Nephron progenitor cell (in vitro differentiated cells): ENCODE measurements around the gene PSMB9.

Experiments
- DNase-seq: peaks from one replicate; pipeline ENCODE4 v3.0.0; 2021
- H3K27ac Mint-ChIP-seq: 2 replicates; pipeline ENCODE4 v1.8.0; 2021; ENCODE audit warnings: mild to moderate bottlenecking, moderate library complexity, mixed read lengths
- H3K27me3 Mint-ChIP-seq: 2 replicates; pipeline ENCODE4 v1.8.0; 2021; ENCODE audit warnings: mild to moderate bottlenecking, low read depth, mixed read lengths; ENCODE audit not compliant: poor library complexity
- H3K36me3 Mint-ChIP-seq: 2 replicates; pipeline ENCODE4 v1.8.0; 2021; ENCODE audit warnings: low read depth, mixed read lengths
- H3K4me1 Mint-ChIP-seq: 2 replicates; pipeline ENCODE4 v1.8.0; 2021; ENCODE audit warnings: mixed read lengths
- H3K4me3 Mint-ChIP-seq: 2 replicates; pipeline ENCODE4 v1.8.0; 2021; ENCODE audit warnings: mild to moderate bottlenecking, moderate library complexity, mixed read lengths
- H3K9me3 Mint-ChIP-seq: 2 replicates; pipeline ENCODE4 v1.8.0; 2021; ENCODE audit warnings: mild to moderate bottlenecking, moderate library complexity, mixed read lengths
- TF ChIP-seq, protein P1 (sequence below): fragments of 200-600 bp; sonication (generic); IDR thresholded peaks from 2 replicates; pipeline ENCODE4 v1.5.0; 2021; ENCODE audit warnings: antibody characterized with exemption

PSMB9 gene

GRCh38 chr6:32815996-32816395 lies 38.0 kb upstream of the PSMB9 start:
- Mint-ChIP-seq H3K36me3 (no peaks in the 10 kb centered on the region), H3K9me3 (no peaks in the 10 kb centered on the region), H3K4me3 (no peak overlapping the region), H3K27ac (no peak overlapping the region), H3K27me3 (peaks cover 33% of the 10 kb centered on the region), H3K4me1 (peaks cover 20% of the 10 kb centered on the region)
- DNase-seq = no peak
- TF ChIP-seq, protein P1, sequence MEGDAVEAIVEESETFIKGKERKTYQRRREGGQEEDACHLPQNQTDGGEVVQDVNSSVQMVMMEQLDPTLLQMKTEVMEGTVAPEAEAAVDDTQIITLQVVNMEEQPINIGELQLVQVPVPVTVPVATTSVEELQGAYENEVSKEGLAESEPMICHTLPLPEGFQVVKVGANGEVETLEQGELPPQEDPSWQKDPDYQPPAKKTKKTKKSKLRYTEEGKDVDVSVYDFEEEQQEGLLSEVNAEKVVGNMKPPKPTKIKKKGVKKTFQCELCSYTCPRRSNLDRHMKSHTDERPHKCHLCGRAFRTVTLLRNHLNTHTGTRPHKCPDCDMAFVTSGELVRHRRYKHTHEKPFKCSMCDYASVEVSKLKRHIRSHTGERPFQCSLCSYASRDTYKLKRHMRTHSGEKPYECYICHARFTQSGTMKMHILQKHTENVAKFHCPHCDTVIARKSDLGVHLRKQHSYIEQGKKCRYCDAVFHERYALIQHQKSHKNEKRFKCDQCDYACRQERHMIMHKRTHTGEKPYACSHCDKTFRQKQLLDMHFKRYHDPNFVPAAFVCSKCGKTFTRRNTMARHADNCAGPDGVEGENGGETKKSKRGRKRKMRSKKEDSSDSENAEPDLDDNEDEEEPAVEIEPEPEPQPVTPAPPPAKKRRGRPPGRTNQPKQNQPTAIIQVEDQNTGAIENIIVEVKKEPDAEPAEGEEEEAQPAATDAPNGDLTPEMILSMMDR = no peak

DNA sequence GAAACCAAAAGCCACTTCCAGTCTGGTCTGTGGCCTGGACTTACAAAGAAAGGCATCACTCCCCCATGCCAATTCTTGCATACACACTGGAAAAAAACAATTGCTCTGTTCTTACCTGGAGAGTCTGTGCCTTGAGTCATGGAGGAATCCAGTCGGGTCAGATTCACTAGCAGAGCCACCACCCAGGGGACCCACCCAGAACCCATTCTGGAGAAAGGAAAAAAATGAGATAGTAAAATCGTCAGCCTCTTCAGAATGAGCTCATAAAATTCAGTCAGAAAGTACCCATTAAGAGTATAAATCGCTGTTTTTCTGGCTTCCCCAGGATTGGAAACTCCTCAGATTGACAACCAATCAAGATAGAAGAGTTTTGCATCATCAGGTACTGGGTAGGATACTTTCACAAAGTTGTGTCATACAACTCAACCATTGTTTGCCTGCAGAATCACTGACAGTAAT lies 37.2 kb upstream of the PSMB9 start, which contains the start of gene HLA-DOB:
HLA-DOB (minus strand) TSS at position 257 of the 459 bp plus-strand sequence; CDS start at position 206, 51 bp downstream.
- Mint-ChIP-seq H3K4me3 (no peak within 1 kb of the TSS), H3K36me3 (no peaks in the 10 kb centered on the region), H3K9me3 (no peaks in the 10 kb centered on the region), H3K27me3 (peaks cover 33% of the 10 kb centered on the region), H3K4me1 (peaks cover 20% of the 10 kb centered on the region), H3K27ac (no peak within 1 kb of the TSS)
- no peak for DNase-seq
- TF ChIP-seq, protein P1 = no peak

- DNase-seq = no peak
- H3K9me3 Mint-ChIP-seq = no peaks in the 10 kb centered on the region
- no peak overlapping the region for H3K4me3 Mint-ChIP-seq
- H3K27me3 Mint-ChIP-seq = peaks cover 28% of the 10 kb centered on the region
- TF ChIP-seq, protein P1 = no peak
- peaks cover 20% of the 10 kb centered on the region for H3K4me1 Mint-ChIP-seq
- no peak overlapping the region for H3K27ac Mint-ChIP-seq
- H3K36me3 Mint-ChIP-seq = no peaks in the 10 kb centered on the region
These were observed 35.1 kb upstream of the PSMB9 start for GRCh38 chr6:32818867-32819266.

DNA sequence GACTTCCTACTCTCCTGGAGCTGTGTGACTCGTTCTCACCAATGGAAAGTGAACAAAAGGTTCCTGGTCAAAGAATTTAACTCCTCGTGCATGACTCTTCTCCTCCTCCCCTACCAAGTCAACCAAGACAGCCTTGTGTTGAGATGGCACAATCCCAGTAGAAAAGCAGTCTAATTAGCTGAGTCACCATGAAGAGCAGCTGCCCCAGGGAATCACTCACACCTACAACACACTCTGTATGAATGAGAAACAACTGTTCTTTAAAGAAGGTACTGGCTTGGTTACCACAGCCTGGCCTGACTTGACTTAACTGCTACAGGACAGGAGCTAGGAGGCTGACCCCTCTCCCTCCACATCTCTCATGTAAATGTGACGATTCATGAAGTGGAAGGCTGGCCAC lies 34.3 kb upstream of the PSMB9 start:
- H3K4me3 Mint-ChIP-seq = no peak overlapping the region
- no peaks in the 10 kb centered on the region for H3K36me3 Mint-ChIP-seq
- H3K27ac Mint-ChIP-seq = no peak overlapping the region
- no peaks in the 10 kb centered on the region for H3K9me3 Mint-ChIP-seq
- TF ChIP-seq, protein P1 = no peak
- peaks cover 15% of the 10 kb centered on the region for H3K4me1 Mint-ChIP-seq
- no peak for DNase-seq
- H3K27me3 Mint-ChIP-seq = peaks cover 24% of the 10 kb centered on the region

- H3K4me1 Mint-ChIP-seq = no peaks in the 10 kb centered on the region
- H3K27me3 Mint-ChIP-seq = peaks cover 39% of the 10 kb centered on the region
- H3K27ac Mint-ChIP-seq = no peak overlapping the region
- no peak for DNase-seq
- H3K4me3 Mint-ChIP-seq = no peak overlapping the region
- no peaks in the 10 kb centered on the region for H3K9me3 Mint-ChIP-seq
- TF ChIP-seq, protein P1 = peak; percentile 26
- no peaks in the 10 kb centered on the region for H3K36me3 Mint-ChIP-seq
These were observed 28.0 kb upstream of the PSMB9 start for GRCh38 chr6:32825966-32826365.

DNA sequence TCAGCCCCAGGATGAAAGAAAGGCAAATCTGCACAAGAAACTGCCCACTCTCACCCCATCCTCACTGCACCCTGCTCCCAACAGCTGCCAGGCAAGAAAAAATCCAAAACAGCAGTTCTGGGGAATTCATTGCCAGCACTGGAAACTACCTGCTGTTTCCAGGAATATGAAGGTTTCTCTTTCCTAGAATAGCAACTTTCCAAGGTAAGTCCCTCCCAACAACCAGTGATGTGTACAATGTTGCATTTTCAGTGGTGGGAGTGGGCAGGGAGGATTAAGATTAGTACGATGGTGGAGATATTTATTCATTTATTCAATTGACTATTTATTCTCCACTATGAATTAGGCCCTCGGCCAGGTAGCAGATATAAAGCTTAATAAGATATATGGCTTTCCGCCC lies 27.0 kb upstream of the PSMB9 start:
- Mint-ChIP-seq H3K36me3 (no peaks in the 10 kb centered on the region), H3K27ac (no peak overlapping the region), H3K27me3 (peaks cover 50% of the 10 kb centered on the region), H3K9me3 (no peaks in the 10 kb centered on the region), H3K4me3 (no peak overlapping the region), H3K4me1 (no peaks in the 10 kb centered on the region)
- TF ChIP-seq, protein P1 = no peak
- DNase-seq = no peak
